Osteoblast (primary cell): ENCODE data around the gene KRTAP10-3. TPM values are rescaled to one million over a fixed set of nuclear protein-coding genes. Genes with fewer than 3 reads are reported as not detected.

Experiments
- DNase-seq: peaks from one replicate; pipeline ENCODE4 v3.0.0; 2011; ENCODE audit warnings: low spot score, mixed read lengths; ENCODE audit not compliant: insufficient read length; ENCODE audit errors: missing footprints
- H2AFZ ChIP-seq: 2 replicates; pipeline ENCODE4 v1.6.0; 2011; ENCODE audit warnings: mild to moderate bottlenecking, low read length
- H3K27ac ChIP-seq: 2 replicates; pipeline ENCODE4 v1.5.1; 2011; ENCODE audit warnings: mild to moderate bottlenecking, low read depth, low read length, moderate library complexity
- H3K27me3 ChIP-seq: 2 replicates; pipeline ENCODE4 v1.6.0; 2012; ENCODE audit warnings: mild to moderate bottlenecking, control low read depth, inconsistent platforms, low read length, moderate library complexity; ENCODE audit not compliant: insufficient read depth
- H3K36me3 ChIP-seq: 2 replicates; pipeline ENCODE4 v1.5.1; 2011; ENCODE audit warnings: mild to moderate bottlenecking, low read length, control low read depth, moderate library complexity; ENCODE audit not compliant: insufficient read depth
- H3K4me1 ChIP-seq: 2 replicates; pipeline ENCODE4 v1.5.1; 2011; ENCODE audit warnings: mild to moderate bottlenecking, low read length, control low read depth, moderate library complexity; ENCODE audit not compliant: insufficient read depth
- H3K4me2 ChIP-seq: 2 replicates; pipeline ENCODE4 v1.6.0; 2011; ENCODE audit warnings: mild to moderate bottlenecking, low read length; ENCODE audit not compliant: insufficient read depth
- H3K4me3 ChIP-seq: fragments of 200-600 bp; sonication (generic); 3 replicates; pipeline ENCODE4 v1.5.1; 2012; ENCODE audit warnings: mild to moderate bottlenecking, low read length, inconsistent platforms; ENCODE audit not compliant: insufficient read depth
- H3K79me2 ChIP-seq: 2 replicates; pipeline ENCODE4 v1.6.0; 2012; ENCODE audit warnings: mild to moderate bottlenecking, low read length, control low read depth, inconsistent platforms; ENCODE audit not compliant: insufficient read depth
- H3K9me3 ChIP-seq: 2 replicates; pipeline ENCODE4 v1.5.1; 2011; ENCODE audit warnings: low read depth, low read length, control low read depth
- H4K20me1 ChIP-seq: 2 replicates; pipeline ENCODE4 v1.6.0; 2012; ENCODE audit warnings: mild to moderate bottlenecking, low read length, control low read depth; ENCODE audit not compliant: insufficient read depth
- CTCF ChIP-seq: IDR thresholded peaks from 2 replicates; pipeline ENCODE4 v1.5.1; 2011; ENCODE audit warnings: mild to moderate bottlenecking, low read depth, low read length, moderate library complexity; ENCODE audit errors: extremely low read depth
- total RNA-seq: library from RNA; depleted of rRNA; stranded (reverse); fragments of >200 nt; gene quantifications from 2 replicates; pipeline ENCODE4 v1.2.3, GENCODE V29; 2012

The KRTAP10-3 gene
- total RNA-seq, 1 donor: not detected

GRCh38 chr21:44510508-44511218, 47.9 kb downstream of the KRTAP10-3 start:
- H3K4me2 ChIP-seq: no peak overlapping the region
- no peaks in the 10 kb centered on the region for H3K4me1 ChIP-seq
- no peak overlapping the region for H2AFZ ChIP-seq
- H3K27me3 ChIP-seq: peaks cover 3% of the 10 kb centered on the region
- H4K20me1 ChIP-seq: no peaks in the 10 kb centered on the region
- no peaks in the 10 kb centered on the region for H3K36me3 ChIP-seq
- H3K4me3 ChIP-seq: no peak overlapping the region
- peak; percentile 55 for TF ChIP-seq CTCF
- H3K79me2 ChIP-seq: no peaks in the 10 kb centered on the region
- DNase-seq: peak; percentile 96
- no peaks in the 10 kb centered on the region for H3K9me3 ChIP-seq
- no peak overlapping the region for H3K27ac ChIP-seq

- H3K9me3 ChIP-seq: no peaks in the 10 kb centered on the region
- no peak overlapping the region for H3K27ac ChIP-seq
- H3K36me3 ChIP-seq: no peaks in the 10 kb centered on the region
- no peak overlapping the region for H3K4me2 ChIP-seq
- H3K4me1 ChIP-seq: no peaks in the 10 kb centered on the region
- DNase-seq: no peak
- H2AFZ ChIP-seq: no peak overlapping the region
- H3K27me3 ChIP-seq: peaks cover 3% of the 10 kb centered on the region
- no peaks in the 10 kb centered on the region for H3K79me2 ChIP-seq
- no peaks in the 10 kb centered on the region for H4K20me1 ChIP-seq
- H3K4me3 ChIP-seq: no peak overlapping the region
- TF ChIP-seq CTCF: no peak
Observed at GRCh38 chr21:44510109-44510507, 48.5 kb downstream of the KRTAP10-3 start.

DNA sequence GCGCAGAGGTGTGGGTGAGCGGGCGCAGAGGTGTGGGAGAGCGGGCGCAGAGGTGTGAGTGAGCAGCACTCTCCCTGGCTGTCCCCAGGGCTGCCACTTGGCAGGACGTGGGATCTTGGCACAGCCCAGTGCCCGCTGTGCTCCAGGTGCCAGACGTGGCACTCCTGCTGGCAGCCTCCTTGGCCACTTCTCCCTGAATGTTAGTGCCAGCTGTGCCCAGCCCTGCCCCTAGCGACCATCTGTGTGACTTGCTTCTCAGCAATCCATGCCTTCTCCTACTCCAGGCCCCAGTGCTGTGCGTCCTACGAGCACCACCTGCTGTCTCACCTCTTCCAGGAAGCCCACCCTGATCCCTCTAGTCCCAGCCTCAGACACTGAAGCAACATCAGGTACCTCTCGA, 49.1 kb downstream of the KRTAP10-3 start:
- TF ChIP-seq CTCF: peak; percentile 28
- peak; percentile 95 for DNase-seq
- Histone ChIP-seq H3K27ac (no peak overlapping the region), H3K79me2 (no peaks in the 10 kb centered on the region), H2AFZ (no peak overlapping the region), H4K20me1 (no peaks in the 10 kb centered on the region), H3K36me3 (no peaks in the 10 kb centered on the region), H3K27me3 (peaks cover 3% of the 10 kb centered on the region), H3K9me3 (no peaks in the 10 kb centered on the region), H3K4me2 (no peak overlapping the region), H3K4me1 (no peaks in the 10 kb centered on the region), H3K4me3 (no peak overlapping the region)

GRCh38 chr21:44508711-44509445, 49.7 kb downstream of the KRTAP10-3 start:
- Histone ChIP-seq H3K9me3 (no peaks in the 10 kb centered on the region), H3K4me3 (no peak overlapping the region), H3K4me1 (no peaks in the 10 kb centered on the region), H3K36me3 (no peaks in the 10 kb centered on the region), H4K20me1 (no peaks in the 10 kb centered on the region), H2AFZ (no peak overlapping the region), H3K79me2 (no peaks in the 10 kb centered on the region), H3K27me3 (peaks cover 3% of the 10 kb centered on the region), H3K4me2 (no peak overlapping the region), H3K27ac (no peak overlapping the region)
- no peak for TF ChIP-seq CTCF
- no peak for DNase-seq
